ENCODE results near the gene NTSR1. TPM values are rescaled to one million over a fixed set of nuclear protein-coding genes. Genes with fewer than 3 reads are reported as not detected.

The NTSR1 gene
- total RNA-seq, 1 donor from 2014 or later: 0.08 TPM

DNA sequence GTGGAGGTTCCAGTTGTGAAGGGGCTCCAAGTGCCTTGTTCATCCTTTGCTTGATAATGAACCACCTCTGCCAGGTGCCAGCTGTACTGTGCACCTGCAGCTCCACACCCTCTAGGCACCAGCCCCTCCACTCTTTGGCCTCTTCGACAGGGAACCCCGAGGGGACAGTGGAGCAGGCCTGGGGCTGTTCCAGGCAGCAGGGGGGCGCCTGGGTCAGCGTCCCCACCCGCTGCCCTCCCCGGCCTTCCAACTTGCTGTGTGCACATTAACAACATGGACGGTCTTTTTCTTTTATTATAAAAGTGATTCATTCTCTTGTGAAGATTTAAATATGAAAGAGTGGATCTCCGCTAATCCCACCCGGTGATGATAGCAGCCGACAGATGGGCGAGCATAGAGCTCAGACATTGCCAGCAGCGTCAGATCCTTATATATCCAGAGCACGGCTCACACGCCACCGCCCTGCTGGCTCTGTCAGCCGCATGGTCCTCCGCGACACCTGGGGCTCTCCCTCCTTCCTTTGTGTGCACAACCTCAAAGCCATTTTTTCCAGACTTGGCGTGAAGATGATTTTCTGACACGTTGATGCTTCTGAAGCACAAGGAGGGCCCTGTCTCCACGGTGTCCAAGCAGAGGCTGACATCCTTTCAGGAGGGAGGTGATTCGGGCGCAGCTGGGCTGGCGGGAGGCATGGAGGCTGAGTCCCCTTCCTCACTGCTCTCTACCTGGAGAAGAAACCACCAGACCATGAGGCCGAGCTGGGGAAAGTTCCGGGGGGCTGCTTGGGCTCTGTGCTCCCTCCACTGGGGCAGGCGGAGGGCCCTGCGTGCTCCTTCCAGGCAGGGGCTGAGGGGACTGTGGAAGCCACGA lies 65.4 kb downstream of the NTSR1 start:
- peaks cover 39% of the 10 kb centered on the region for H3K27me3 ChIP-seq (ENCODE audit: control insufficient read depth, insufficient read depth, low read length)
- TF ChIP-seq CTCF (IDR thresholded peaks at IDR 0.05; ENCODE audit: insufficient read depth, low read length, poor library complexity, severe bottlenecking): no peak
- H3K36me3 ChIP-seq (ENCODE audit: control insufficient read depth, insufficient read depth, low read length): no peaks in the 10 kb centered on the region
- no peak for DNase-seq (ENCODE audit: low read depth)
- H3K4me3 ChIP-seq (ENCODE audit: low read depth, low read length): no peak overlapping the region

GRCh38 chr20:62774762-62775161 lies 66.1 kb downstream of the NTSR1 start:
- DNase-seq (ENCODE audit: low read depth): no peak
- no peak for TF ChIP-seq CTCF (IDR thresholded peaks at IDR 0.05; ENCODE audit: insufficient read depth, low read length, poor library complexity, severe bottlenecking)
- Histone ChIP-seq H3K4me3 (ENCODE audit: low read depth, low read length) (no peak overlapping the region), H3K27me3 (ENCODE audit: control insufficient read depth, insufficient read depth, low read length) (peaks cover 32% of the 10 kb centered on the region), H3K36me3 (ENCODE audit: control insufficient read depth, insufficient read depth, low read length) (no peaks in the 10 kb centered on the region)

DNA sequence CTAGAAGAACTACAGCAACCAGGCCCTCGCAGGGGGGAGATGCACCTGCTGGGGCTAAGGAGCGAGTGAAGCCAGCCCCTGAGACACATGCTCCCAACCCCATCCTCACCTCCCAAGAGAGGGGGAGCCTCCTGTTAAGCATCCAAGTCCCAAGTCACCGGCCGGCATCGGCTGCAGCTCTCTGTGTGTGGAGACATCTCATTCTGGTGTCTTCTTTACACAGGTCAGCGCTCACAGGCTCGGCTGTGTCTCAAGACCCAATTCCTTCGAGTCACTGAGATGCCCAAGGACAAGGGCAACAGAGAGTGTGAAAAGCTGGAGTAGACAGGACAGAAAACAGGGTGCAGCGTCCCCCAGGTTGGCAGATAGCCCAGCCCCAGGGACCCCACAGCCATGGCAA lies 66.6 kb downstream of the NTSR1 start:
- DNase-seq (ENCODE audit: low read depth): no peak
- Histone ChIP-seq H3K27me3 (ENCODE audit: control insufficient read depth, insufficient read depth, low read length) (peaks cover 35% of the 10 kb centered on the region), H3K4me3 (ENCODE audit: low read depth, low read length) (no peak overlapping the region), H3K36me3 (ENCODE audit: control insufficient read depth, insufficient read depth, low read length) (no peaks in the 10 kb centered on the region)
- no peak for TF ChIP-seq CTCF (IDR thresholded peaks at IDR 0.05; ENCODE audit: insufficient read depth, low read length, poor library complexity, severe bottlenecking)

DNA sequence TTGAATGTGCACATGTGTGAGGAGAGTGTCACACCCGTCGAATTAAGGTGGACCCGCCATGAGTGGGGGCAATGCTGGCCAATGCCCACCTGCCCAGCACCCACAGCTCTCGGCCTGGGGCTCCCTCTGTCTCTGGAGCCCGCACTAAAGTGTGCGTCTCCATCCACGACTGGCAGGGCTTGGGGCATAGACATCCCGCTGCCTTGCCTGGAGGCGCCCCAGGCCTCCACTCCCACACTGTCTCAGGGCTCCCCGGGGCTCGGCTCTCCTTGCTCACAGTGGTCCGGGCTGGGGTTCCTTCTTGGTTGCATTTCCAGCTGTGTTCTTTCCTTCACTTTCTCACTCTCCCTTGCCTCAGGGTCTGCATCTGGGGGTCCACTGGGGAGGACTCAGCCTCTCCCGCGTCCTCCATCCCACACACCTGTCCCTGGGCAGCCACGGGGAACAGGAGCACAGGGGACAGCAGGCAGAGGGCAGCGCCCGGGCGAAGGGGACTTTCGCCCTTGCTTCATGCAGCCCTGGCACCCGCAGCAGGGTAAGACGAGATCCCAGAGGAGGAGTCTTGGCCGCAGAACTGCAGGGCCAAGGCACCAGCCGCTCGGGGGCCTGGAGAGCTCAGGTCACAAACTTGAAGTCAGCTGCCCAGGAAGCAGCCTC lies 67.5 kb downstream of the NTSR1 start:
- H3K36me3 ChIP-seq (ENCODE audit: control insufficient read depth, insufficient read depth, low read length): no peaks in the 10 kb centered on the region

DNA sequence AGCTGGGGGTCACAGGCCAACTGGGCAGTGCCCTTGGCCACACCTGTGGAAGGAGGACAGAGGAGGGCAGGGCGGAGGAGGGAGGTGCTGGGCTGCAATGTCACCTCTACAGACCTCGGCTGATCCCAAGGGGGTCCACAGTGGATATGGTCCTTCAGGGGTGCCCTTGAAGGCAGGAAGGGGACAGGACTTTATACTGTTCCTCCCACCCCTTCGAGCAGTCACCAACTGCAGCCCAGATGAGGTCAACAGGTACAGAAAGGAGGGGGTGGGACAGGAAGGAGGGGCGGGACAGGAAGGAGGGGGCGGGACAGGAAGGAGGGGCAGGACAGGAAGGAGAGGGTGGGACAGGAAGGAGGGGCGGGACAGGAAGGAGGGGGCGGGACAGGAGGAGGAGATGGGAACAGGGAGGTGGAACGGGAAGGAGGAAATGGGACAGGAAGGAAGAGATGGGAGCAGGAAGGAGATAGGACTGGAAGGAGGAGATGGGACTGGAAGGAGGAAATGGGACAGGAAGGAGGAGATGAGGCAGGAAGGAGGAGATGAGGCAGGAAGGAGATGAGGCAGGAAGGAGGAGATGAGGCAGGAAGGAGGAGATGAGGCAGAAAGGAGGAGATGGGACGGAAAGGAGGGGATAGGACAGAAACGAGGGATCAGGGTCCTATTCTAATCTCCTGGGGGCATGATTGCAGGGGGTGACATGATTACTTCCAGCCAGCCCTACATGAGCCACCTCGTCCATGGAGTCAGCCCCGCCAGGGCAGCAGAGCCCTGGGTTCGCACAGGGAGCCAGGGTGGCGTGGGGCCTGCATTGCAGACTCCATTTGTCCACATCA lies 68.3 kb downstream of the NTSR1 start:
- no peak for TF ChIP-seq CTCF (IDR thresholded peaks at IDR 0.05; ENCODE audit: insufficient read depth, low read length, poor library complexity, severe bottlenecking)
- no peak for DNase-seq (ENCODE audit: low read depth)
- H3K27me3 ChIP-seq (ENCODE audit: control insufficient read depth, insufficient read depth, low read length): peaks cover 40% of the 10 kb centered on the region
- no peaks in the 10 kb centered on the region for H3K36me3 ChIP-seq (ENCODE audit: control insufficient read depth, insufficient read depth, low read length)
- peak overlapping the region; percentile 4 for H3K4me3 ChIP-seq (ENCODE audit: low read depth, low read length)

More for the DNA sequence above, 67.5 kb downstream of the NTSR1 start:
- TF ChIP-seq CTCF (IDR thresholded peaks at IDR 0.05; ENCODE audit: insufficient read depth, low read length, poor library complexity, severe bottlenecking): no peak
- H3K4me3 ChIP-seq (ENCODE audit: low read depth, low read length): peak overlapping the region; percentile 4
- no peak for DNase-seq (ENCODE audit: low read depth)
- H3K27me3 ChIP-seq (ENCODE audit: control insufficient read depth, insufficient read depth, low read length): peaks cover 41% of the 10 kb centered on the region

All from kidney epithelial cell (primary cell).